Heart left ventricle (tissue), 13 donors: Measurements from ENCODE around the gene MICAL1.

Experiments
- CTCF ChIP-seq, 12 donors: fragments of 200-600 bp; sonication (generic) in 4 of 12; IDR thresholded peaks; one replicate each; pipeline versions ENCODE4 v1.5.0 to v1.8.0; 2018 to 2022; ENCODE audit warnings: antibody characterized with exemption in 12 of 12, mild to moderate bottlenecking in 5 of 12
- POLR2A ChIP-seq, 2 donors: fragments of 450-650 bp; IDR thresholded peaks; one replicate each; pipeline ENCODE4 v1.6.1; 2017; ENCODE audit warnings: antibody characterized with exemption in 2 of 2, mild to moderate bottlenecking in 2 of 2, moderate library complexity in 2 of 2
- donor health status: ischemic (EF 13 %, LVEDD 7.1; RV severe dilation, severe dysfunction).
- donor health status: DM: no; HTN: yes; CAD: no.
- donor health status: DM: no; HTN: no; CAD: no.
- donor health status: ischemic (EF 25% LVEDD 6.9; RV normal size, moderate dysfunction).
- donor health status: ischemic (EF 25% LVEDD 5.7; RV mildly dilated, moderate dysfunction).
- donor health status: ischemic (EF 35%, LVEDD 5.7; RV mildly dilated, moderate dysfunction).
- donor health status: nonischemic (EF 11% LVEDD 7.7; RV severe dilation, severe dysfunction).
- donor health status: DM: yes; HTN: yes; CAD: no.
- donor health status: PGD.
- donor health status: ischemic (EF 29% LVEDD 5.4; RV normal size, mild dysfunction).
- donor health status: nonischemic (EF 23%, LVEDD 6.1; RV moderate dilation, normal function).

- TF ChIP-seq CTCF (IDR thresholded peaks at IDR 0.05), result no peak
- no peak for TF ChIP-seq POLR2A (IDR thresholded peaks at IDR 0.05)
Observed at GRCh38 chr6:109498936-109499335, 43.4 kb upstream of the MICAL1 start.
